Body of pancreas (tissue), 4 donors: ENCODE results near the gene FNTB.

Source experiments
- POLR2A ChIP-seq, 3 donors: fragments of 450-650 bp; IDR thresholded peaks; one replicate each; pipeline ENCODE4 v1.6.1; 2016; ENCODE audit warnings: antibody characterized with exemption in 3 of 3, mild to moderate bottlenecking in 2 of 3
- TF ChIP-seq, protein P1 (sequence below), 7 experiments: fragments of 450-650 bp in 4 of 7; fragments of 200-600 bp in 3 of 7; sonication (generic) in 3 of 7; IDR thresholded peaks; one replicate each; pipeline ENCODE4 v1.5.1; 2016 to 2019; ENCODE audit warnings: antibody characterized with exemption in 7 of 7

DNA sequence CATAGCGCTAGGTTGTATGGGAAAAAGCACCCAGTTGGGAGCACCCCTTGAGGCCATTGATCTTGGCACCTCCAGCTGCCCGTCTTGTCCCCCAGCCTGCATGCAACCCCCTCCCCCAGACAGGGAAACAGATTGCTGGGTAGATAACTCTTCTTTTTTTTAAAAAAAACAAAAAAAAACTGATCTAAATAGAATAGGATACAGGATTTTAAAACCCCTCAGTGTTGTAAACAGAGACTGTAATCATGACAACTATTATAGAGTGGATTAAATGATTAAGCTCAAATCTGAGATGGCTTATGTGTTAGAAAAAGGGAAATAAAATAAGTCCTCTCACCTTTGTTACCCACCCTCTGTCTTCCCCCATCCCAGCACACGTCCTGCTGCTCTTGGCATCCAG, 66.8 kb downstream of the FNTB start:
- TF ChIP-seq, protein P1, sequence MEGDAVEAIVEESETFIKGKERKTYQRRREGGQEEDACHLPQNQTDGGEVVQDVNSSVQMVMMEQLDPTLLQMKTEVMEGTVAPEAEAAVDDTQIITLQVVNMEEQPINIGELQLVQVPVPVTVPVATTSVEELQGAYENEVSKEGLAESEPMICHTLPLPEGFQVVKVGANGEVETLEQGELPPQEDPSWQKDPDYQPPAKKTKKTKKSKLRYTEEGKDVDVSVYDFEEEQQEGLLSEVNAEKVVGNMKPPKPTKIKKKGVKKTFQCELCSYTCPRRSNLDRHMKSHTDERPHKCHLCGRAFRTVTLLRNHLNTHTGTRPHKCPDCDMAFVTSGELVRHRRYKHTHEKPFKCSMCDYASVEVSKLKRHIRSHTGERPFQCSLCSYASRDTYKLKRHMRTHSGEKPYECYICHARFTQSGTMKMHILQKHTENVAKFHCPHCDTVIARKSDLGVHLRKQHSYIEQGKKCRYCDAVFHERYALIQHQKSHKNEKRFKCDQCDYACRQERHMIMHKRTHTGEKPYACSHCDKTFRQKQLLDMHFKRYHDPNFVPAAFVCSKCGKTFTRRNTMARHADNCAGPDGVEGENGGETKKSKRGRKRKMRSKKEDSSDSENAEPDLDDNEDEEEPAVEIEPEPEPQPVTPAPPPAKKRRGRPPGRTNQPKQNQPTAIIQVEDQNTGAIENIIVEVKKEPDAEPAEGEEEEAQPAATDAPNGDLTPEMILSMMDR (IDR thresholded peaks at IDR 0.05), result no peak
- TF ChIP-seq POLR2A (IDR thresholded peaks at IDR 0.05), result no peak
